GM23338 (cell line): ENCODE results near the gene CUX1. TPM values are rescaled to one million over a fixed set of nuclear protein-coding genes. Genes with fewer than 3 reads are reported as not detected.

Experiments
- ATAC-seq: fragments of 200-7000 bp; cut with Tn5 transposase; 3 replicates; pipeline ENCODE4 v1.9.1; 2020
- DNase-seq: peaks from one replicate; pipeline ENCODE4 v3.0.0-alpha.2; 2015; ENCODE audit warnings: low spot score
- H2AFZ ChIP-seq: fragments of 200-600 bp; sonication (generic); 2 replicates; pipeline ENCODE4 v1.8.0; 2016; ENCODE audit warnings: antibody characterized with exemption, mild to moderate bottlenecking, moderate library complexity
- H3F3A ChIP-seq: fragments of 200-600 bp; sonication (generic); replicated peaks from 2 replicates; pipeline ENCODE4 v1.8.0; 2017; ENCODE audit warnings: antibody characterized with exemption, mixed run types, low read depth
- H3K27ac ChIP-seq: fragments of 200-600 bp; sonication (generic); 2 replicates; pipeline ENCODE4 v1.6.1; 2016; ENCODE audit warnings: low read depth
- H3K27me3 ChIP-seq: fragments of 200-600 bp; sonication (generic); 2 replicates; pipeline ENCODE4 v1.8.0; 2016; ENCODE audit warnings: mild to moderate bottlenecking, mixed run types, moderate library complexity; ENCODE audit not compliant: insufficient read depth
- H3K36me3 ChIP-seq: fragments of 200-600 bp; sonication (generic); 2 replicates; pipeline ENCODE4 v1.8.0; 2016; ENCODE audit warnings: mild to moderate bottlenecking; ENCODE audit not compliant: insufficient read depth
- H3K4me1 ChIP-seq: fragments of 200-600 bp; sonication (generic); 2 replicates; pipeline ENCODE4 v1.8.0; 2016; ENCODE audit warnings: mild to moderate bottlenecking, moderate library complexity; ENCODE audit not compliant: insufficient read depth
- H3K4me2 ChIP-seq: fragments of 200-600 bp; sonication (generic); 2 replicates; pipeline ENCODE4 v1.7.1; 2017; ENCODE audit warnings: mixed run types
- H3K4me3 ChIP-seq: fragments of 200-600 bp; sonication (generic); 2 replicates; pipeline ENCODE4 v1.6.1; 2016; ENCODE audit warnings: mixed run types
- H3K79me2 ChIP-seq: fragments of 200-600 bp; sonication (generic); replicated peaks from 2 replicates; pipeline ENCODE4 v1.8.0; 2017; ENCODE audit warnings: mild to moderate bottlenecking; ENCODE audit not compliant: insufficient read depth
- H3K9me2 ChIP-seq: fragments of 200-600 bp; sonication (generic); 2 replicates; pipeline ENCODE4 v1.8.0; 2017; ENCODE audit not compliant: insufficient read depth
- H4K20me1 ChIP-seq: fragments of 200-600 bp; sonication (generic); replicated peaks from 2 replicates; pipeline ENCODE4 v1.8.0; 2017; ENCODE audit warnings: mild to moderate bottlenecking; ENCODE audit not compliant: insufficient read depth
- H3K27ac Mint-ChIP-seq: 2 replicates; pipeline ENCODE4 v1.8.0; 2020; ENCODE audit warnings: inconsistent platforms, mild to moderate bottlenecking, moderate library complexity, mixed read lengths
- H3K27me3 Mint-ChIP-seq: 3 replicates; pipeline ENCODE4 v1.8.0; 2022; ENCODE audit warnings: low read depth, mild to moderate bottlenecking, moderate library complexity, mixed read lengths, inconsistent platforms; ENCODE audit not compliant: insufficient read depth, poor library complexity
- H3K36me3 Mint-ChIP-seq: 3 replicates; pipeline ENCODE4 v1.8.0; 2021; ENCODE audit warnings: low read depth, mild to moderate bottlenecking, inconsistent platforms, moderate library complexity, mixed read lengths
- H3K4me1 Mint-ChIP-seq: 3 replicates; pipeline ENCODE4 v1.8.0; 2020; ENCODE audit warnings: mild to moderate bottlenecking, inconsistent platforms, mixed read lengths
- H3K4me3 Mint-ChIP-seq: 3 replicates; pipeline ENCODE4 v1.8.0; 2021; ENCODE audit warnings: moderate library complexity, mild to moderate bottlenecking, inconsistent platforms, mixed read lengths
- H3K9me3 Mint-ChIP-seq: 3 replicates; pipeline ENCODE4 v1.8.0; 2020; ENCODE audit warnings: moderate library complexity, mild to moderate bottlenecking, inconsistent platforms, mixed read lengths
- CREB1 ChIP-seq: fragments of 250-450 bp; sonication (Bioruptor Pico); IDR thresholded peaks from 2 replicates; pipeline ENCODE4 v1.5.0; 2020; ENCODE audit warnings: low read depth, mild to moderate bottlenecking, moderate library complexity
- CTCF ChIP-seq, 2 experiments: fragments of 200-600 bp in 1 of 2; sonication (generic) in 1 of 2; conservative IDR thresholded peaks; 2 replicates each; pipeline versions ENCODE4 v1.5.1 to v1.6.1; 2016 to 2017; ENCODE audit warnings: antibody characterized with exemption in 2 of 2, low read depth in 2 of 2, mild to moderate bottlenecking in 2 of 2, moderate library complexity in 1 of 2
- EZH2 ChIP-seq: fragments of 200-600 bp; sonication (generic); IDR thresholded peaks from one replicate; pipeline ENCODE4 v1.8.0; 2017; ENCODE audit warnings: antibody characterized with exemption, mild to moderate bottlenecking, low read depth; ENCODE audit not compliant: unreplicated experiment
- EZH2phosphoT487 ChIP-seq: fragments of 200-600 bp; sonication (generic); IDR thresholded peaks from one replicate; pipeline ENCODE4 v1.8.1; 2018; ENCODE audit warnings: antibody characterized with exemption; ENCODE audit not compliant: unreplicated experiment
- JUNB ChIP-seq: IDR thresholded peaks from one replicate; pipeline ENCODE4 v1.6.1; 2016; ENCODE audit warnings: antibody characterized with exemption; ENCODE audit not compliant: unreplicated experiment
- NANOG ChIP-seq: IDR thresholded peaks from 2 replicates; pipeline ENCODE4 v1.6.1; 2016; ENCODE audit warnings: antibody characterized with exemption, borderline replicate concordance
- POLR2AphosphoS5 ChIP-seq: IDR thresholded peaks from 2 replicates; pipeline ENCODE4 v1.6.1; 2016; ENCODE audit warnings: antibody characterized with exemption, low read depth
- REST ChIP-seq: IDR thresholded peaks from one replicate; pipeline ENCODE4 v1.6.1; 2018; ENCODE audit warnings: antibody characterized with exemption; ENCODE audit not compliant: unreplicated experiment
- ZNF331 ChIP-seq: fragments of 250-450 bp; sonication (Bioruptor Pico); IDR thresholded peaks from 2 replicates; pipeline ENCODE4 v1.5.0; 2020; ENCODE audit warnings: low read depth, mild to moderate bottlenecking, moderate library complexity
- polyA plus RNA-seq: library from polyadenylated mRNA; unstranded; fragments of >200 nt; fragmentation: Nextera tagmentation; extraction: Ambion mirVana; gene quantifications from 2 replicates; pipeline ENCODE4 v1.2.1, GENCODE V29; 2016
- total RNA-seq: library from RNA; depleted of rRNA; stranded (reverse); fragments of >200 nt; shearing (Covaris generic); gene quantifications from 2 replicates; pipeline ENCODE4 v1.2.3, GENCODE V29; 2014
- TF ChIP-seq, protein P1 (sequence below): fragments of 250-450 bp; sonication (Bioruptor Pico); IDR thresholded peaks from 2 replicates; pipeline ENCODE4 v1.5.0; 2020; ENCODE audit warnings: mild to moderate bottlenecking, moderate library complexity
- TF ChIP-seq, protein P2 (sequence below): IDR thresholded peaks from 2 replicates; pipeline ENCODE4 v1.6.1; 2016; ENCODE audit warnings: antibody characterized with exemption

Gene CUX1
- total and polyA plus RNA-seq, 2 experiments from 2014 or later: 49.9 to 64.0 TPM

DNA sequence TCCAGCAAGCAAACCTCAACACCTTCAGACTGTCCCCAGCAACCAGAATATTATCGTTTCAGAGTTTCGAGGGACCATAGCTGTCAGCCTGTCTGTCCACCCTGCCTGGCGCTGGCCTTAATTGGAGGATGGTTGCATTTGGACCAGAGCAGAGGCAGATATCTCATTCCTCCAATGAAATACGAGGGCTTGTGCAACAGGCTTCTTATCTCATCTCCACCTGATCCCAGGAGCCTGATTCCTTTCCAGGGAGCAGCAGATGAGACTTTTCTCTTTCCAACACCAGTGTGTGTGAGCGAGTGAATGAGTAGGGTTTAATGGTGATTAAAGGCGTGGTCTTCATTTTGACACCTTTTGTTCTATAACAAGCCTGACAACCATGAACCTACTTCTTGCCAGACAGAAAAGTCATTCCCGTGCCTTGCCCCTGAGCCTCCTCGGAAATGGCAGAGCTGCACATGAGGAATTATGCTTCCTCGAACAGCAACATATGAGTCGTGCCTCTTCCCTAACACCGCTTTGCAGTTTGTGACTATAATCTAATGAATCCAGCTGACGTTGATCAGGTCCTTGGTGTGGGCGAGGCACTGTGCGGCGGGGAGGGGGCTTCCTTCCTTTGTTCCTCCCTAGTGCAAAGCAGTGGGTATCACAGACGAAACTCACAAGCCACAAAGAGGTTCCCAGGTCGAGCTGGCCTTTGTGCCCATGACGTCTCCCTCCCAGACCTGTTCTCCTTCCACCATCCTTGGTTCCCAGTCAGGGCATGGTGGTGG is 147.4 kb downstream of the CUX1 start:
- no peaks in the 10 kb centered on the region; the same call in 1 of the 2 replicates for H3K36me3 ChIP-seq
- ATAC-seq (no peak), DNase-seq (no peak)
- H3K4me1 ChIP-seq: peaks cover 6% of the 10 kb centered on the region; the same call in 1 of the 2 replicates
- no peak overlapping the region for H3K4me3 ChIP-seq
- Mint-ChIP-seq H3K4me3 (no peak overlapping the region), H3K4me1 (peaks cover 25% of the 10 kb centered on the region), H3K36me3 (no peaks in the 10 kb centered on the region), H3K27ac (no peak overlapping the region), H3K9me3 (no peaks in the 10 kb centered on the region), H3K27me3 (peaks cover 15% of the 10 kb centered on the region)
- 0 out of 2 replicates have a peak overlapping the region, but pooled peaks have one; percentile 2 for H3K27ac ChIP-seq
- H3K9me2 ChIP-seq: no peaks in the 10 kb centered on the region
- no peak overlapping the region for H3K4me2 ChIP-seq
- peaks cover 15% of the 10 kb centered on the region for H4K20me1 ChIP-seq
- no peak overlapping the region for H2AFZ ChIP-seq
- TF ChIP-seq NANOG: no peak
- TF ChIP-seq, protein P1, sequence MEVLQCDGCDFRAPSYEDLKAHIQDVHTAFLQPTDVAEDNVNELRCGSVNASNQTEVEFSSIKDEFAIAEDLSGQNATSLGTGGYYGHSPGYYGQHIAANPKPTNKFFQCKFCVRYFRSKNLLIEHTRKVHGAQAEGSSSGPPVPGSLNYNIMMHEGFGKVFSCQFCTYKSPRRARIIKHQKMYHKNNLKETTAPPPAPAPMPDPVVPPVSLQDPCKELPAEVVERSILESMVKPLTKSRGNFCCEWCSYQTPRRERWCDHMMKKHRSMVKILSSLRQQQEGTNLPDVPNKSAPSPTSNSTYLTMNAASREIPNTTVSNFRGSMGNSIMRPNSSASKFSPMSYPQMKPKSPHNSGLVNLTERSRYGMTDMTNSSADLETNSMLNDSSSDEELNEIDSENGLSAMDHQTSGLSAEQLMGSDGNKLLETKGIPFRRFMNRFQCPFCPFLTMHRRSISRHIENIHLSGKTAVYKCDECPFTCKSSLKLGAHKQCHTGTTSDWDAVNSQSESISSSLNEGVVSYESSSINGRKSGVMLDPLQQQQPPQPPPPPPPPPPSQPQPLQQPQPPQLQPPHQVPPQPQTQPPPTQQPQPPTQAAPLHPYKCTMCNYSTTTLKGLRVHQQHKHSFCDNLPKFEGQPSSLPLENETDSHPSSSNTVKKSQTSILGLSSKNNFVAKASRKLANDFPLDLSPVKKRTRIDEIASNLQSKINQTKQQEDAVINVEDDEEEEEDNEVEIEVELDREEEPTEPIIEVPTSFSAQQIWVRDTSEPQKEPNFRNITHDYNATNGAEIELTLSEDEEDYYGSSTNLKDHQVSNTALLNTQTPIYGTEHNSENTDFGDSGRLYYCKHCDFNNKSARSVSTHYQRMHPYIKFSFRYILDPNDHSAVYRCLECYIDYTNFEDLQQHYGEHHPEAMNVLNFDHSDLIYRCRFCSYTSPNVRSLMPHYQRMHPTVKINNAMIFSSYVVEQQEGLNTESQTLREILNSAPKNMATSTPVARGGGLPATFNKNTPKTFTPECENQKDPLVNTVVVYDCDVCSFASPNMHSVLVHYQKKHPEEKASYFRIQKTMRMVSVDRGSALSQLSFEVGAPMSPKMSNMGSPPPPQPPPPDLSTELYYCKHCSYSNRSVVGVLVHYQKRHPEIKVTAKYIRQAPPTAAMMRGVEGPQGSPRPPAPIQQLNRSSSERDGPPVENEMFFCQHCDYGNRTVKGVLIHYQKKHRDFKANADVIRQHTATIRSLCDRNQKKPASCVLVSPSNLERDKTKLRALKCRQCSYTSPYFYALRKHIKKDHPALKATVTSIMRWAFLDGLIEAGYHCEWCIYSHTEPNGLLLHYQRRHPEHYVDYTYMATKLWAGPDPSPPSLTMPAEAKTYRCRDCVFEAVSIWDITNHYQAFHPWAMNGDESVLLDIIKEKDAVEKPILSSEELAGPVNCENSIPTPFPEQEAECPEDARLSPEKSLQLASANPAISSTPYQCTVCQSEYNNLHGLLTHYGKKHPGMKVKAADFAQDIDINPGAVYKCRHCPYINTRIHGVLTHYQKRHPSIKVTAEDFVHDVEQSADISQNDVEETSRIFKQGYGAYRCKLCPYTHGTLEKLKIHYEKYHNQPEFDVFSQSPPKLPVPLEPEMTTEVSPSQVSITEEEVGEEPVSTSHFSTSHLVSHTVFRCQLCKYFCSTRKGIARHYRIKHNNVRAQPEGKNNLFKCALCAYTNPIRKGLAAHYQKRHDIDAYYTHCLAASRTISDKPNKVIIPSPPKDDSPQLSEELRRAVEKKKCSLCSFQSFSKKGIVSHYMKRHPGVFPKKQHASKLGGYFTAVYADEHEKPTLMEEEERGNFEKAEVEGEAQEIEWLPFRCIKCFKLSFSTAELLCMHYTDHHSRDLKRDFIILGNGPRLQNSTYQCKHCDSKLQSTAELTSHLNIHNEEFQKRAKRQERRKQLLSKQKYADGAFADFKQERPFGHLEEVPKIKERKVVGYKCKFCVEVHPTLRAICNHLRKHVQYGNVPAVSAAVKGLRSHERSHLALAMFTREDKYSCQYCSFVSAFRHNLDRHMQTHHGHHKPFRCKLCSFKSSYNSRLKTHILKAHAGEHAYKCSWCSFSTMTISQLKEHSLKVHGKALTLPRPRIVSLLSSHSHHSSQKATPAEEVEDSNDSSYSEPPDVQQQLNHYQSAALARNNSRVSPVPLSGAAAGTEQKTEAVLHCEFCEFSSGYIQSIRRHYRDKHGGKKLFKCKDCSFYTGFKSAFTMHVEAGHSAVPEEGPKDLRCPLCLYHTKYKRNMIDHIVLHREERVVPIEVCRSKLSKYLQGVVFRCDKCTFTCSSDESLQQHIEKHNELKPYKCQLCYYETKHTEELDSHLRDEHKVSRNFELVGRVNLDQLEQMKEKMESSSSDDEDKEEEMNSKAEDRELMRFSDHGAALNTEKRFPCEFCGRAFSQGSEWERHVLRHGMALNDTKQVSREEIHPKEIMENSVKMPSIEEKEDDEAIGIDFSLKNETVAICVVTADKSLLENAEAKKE (CRISPR knock-in tag): no peak
- no peak for TF ChIP-seq ZNF331 (CRISPR knock-in tag)
- no peak for TF ChIP-seq JUNB
- no peak for TF ChIP-seq EZH2
- TF ChIP-seq CTCF (conservative IDR thresholded peaks at IDR 0.05; ENCODE audit: low read depth in 2 of 2): no peak
- no peak for TF ChIP-seq REST
- no peak for TF ChIP-seq POLR2AphosphoS5
- no peak for TF ChIP-seq CREB1 (CRISPR knock-in tag)
- TF ChIP-seq, protein P2, sequence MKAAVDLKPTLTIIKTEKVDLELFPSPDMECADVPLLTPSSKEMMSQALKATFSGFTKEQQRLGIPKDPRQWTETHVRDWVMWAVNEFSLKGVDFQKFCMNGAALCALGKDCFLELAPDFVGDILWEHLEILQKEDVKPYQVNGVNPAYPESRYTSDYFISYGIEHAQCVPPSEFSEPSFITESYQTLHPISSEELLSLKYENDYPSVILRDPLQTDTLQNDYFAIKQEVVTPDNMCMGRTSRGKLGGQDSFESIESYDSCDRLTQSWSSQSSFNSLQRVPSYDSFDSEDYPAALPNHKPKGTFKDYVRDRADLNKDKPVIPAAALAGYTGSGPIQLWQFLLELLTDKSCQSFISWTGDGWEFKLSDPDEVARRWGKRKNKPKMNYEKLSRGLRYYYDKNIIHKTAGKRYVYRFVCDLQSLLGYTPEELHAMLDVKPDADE: no peak
- TF ChIP-seq EZH2phosphoT487: no peak
- H3K27me3 ChIP-seq: no peaks in the 10 kb centered on the region
- H3K79me2 ChIP-seq: peaks cover 96% of the 10 kb centered on the region
- H3F3A ChIP-seq: no peaks in the 10 kb centered on the region
